DLD1 (cell line): ENCODE data around the gene CTSC.
"Not testable (repeated sequence)": the region's sequence is repeated elsewhere in the genome, so short reads cannot be mapped to it uniquely, and the experiment has no call there.

ENCODE experiments used
- in situ Hi-C: cut with HindIII; loops from 2 replicates; pipeline ENCODE4 v1.10.0; 2017; ENCODE audit warnings: low sequenced_read_pairs

CTSC gene

GRCh38 chr11:88353386-88353785 is 15.8 kb upstream of the CTSC start:
- in situ Hi-C loops, result no loop called here

GRCh38 chr11:88352139-88352538 is 14.6 kb upstream of the CTSC start:
- in situ Hi-C loops, result no loop called here

GRCh38 chr11:88348870-88349269 is 11.3 kb upstream of the CTSC start:
- in situ Hi-C loops, result no loop called here

- in situ Hi-C loops, result no loop called here
Observed at GRCh38 chr11:88345949-88346348, 8.4 kb upstream of the CTSC start.

GRCh38 chr11:88345408-88345807 is 7.9 kb upstream of the CTSC start:
- in situ Hi-C loops, result no loop called here

GRCh38 chr11:88344869-88345268 is 7.3 kb upstream of the CTSC start:
- in situ Hi-C loops, result no loop called here

GRCh38 chr11:88341522-88342251 is 4.2 kb upstream of the CTSC start:
- in situ Hi-C loops, result no loop called here

GRCh38 chr11:88340366-88340935 is 2.9 kb upstream of the CTSC start:
- in situ Hi-C loops, result no loop called here

GRCh38 chr11:88337987-88338668 is 592 bp upstream of the CTSC start:
- in situ Hi-C loops, result no loop called here

GRCh38 chr11:88335284-88335683 is 2.3 kb downstream of the CTSC start:
- in situ Hi-C loops, result no loop called here

- in situ Hi-C loops, result no loop called here
Observed at GRCh38 chr11:88333862-88334261, 3.7 kb downstream of the CTSC start.

- in situ Hi-C loops, result no loop called here
Observed at GRCh38 chr11:88332851-88333250, 4.7 kb downstream of the CTSC start.

- in situ Hi-C loops, result no loop called here
Observed at GRCh38 chr11:88330826-88331428, 6.6 kb downstream of the CTSC start.

GRCh38 chr11:88329563-88330250 is 7.8 kb downstream of the CTSC start:
- in situ Hi-C loops, result no loop called here

GRCh38 chr11:88327462-88328143 is 9.9 kb downstream of the CTSC start:
- in situ Hi-C loops, result no loop called here

GRCh38 chr11:88327061-88327460 is 10.5 kb downstream of the CTSC start:
- in situ Hi-C loops, result no loop called here

GRCh38 chr11:88326099-88326498 is 11.4 kb downstream of the CTSC start:
- in situ Hi-C loops, result no loop called here

GRCh38 chr11:88324562-88325345 is 12.8 kb downstream of the CTSC start:
- in situ Hi-C loops, result no loop called here

GRCh38 chr11:88322881-88323280 is 14.7 kb downstream of the CTSC start:
- in situ Hi-C loops, result not testable (repeated sequence)

GRCh38 chr11:88321412-88321811 is 16.1 kb downstream of the CTSC start:
- in situ Hi-C loops, result not testable (repeated sequence)
